Loucy (cell line): ENCODE results near the gene AGRN.
"Not testable (repeated sequence)": the region's sequence is repeated elsewhere in the genome, so short reads cannot be mapped to it uniquely, and the experiment has no call there.

ENCODE experiments used
- EZH2phosphoT487 ChIP-seq: fragments of 200-600 bp; IDR thresholded peaks from 2 replicates; pipeline ENCODE4 v1.6.1; 2018; ENCODE audit warnings: antibody characterized with exemption, mild to moderate bottlenecking, moderate library complexity, borderline replicate concordance
- TF ChIP-seq, protein P1 (sequence below): fragments of 200-600 bp; sonication (generic); conservative IDR thresholded peaks from 2 replicates; pipeline ENCODE4 v1.5.1; 2014; ENCODE audit warnings: mild to moderate bottlenecking, antibody characterized with exemption, low read length

DNA sequence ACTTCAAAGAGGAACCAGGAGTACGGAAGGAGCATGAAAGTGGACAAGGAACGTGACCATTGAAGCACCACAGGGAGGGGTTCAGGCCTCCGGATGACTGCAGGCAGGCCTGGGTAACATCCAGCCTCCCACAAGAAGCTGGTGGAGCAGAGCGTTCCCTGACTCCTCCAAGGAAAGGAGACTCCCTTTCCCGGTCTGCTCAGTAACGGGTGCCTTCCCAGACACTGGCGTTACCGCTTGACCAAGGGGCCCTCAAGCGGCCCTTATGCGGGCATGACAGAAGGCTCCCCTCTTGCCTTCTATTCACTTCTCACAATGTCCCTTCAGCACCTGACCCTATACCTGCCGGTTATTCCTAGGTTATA lies 46.0 kb downstream of the AGRN start:
- TF ChIP-seq, protein P1, sequence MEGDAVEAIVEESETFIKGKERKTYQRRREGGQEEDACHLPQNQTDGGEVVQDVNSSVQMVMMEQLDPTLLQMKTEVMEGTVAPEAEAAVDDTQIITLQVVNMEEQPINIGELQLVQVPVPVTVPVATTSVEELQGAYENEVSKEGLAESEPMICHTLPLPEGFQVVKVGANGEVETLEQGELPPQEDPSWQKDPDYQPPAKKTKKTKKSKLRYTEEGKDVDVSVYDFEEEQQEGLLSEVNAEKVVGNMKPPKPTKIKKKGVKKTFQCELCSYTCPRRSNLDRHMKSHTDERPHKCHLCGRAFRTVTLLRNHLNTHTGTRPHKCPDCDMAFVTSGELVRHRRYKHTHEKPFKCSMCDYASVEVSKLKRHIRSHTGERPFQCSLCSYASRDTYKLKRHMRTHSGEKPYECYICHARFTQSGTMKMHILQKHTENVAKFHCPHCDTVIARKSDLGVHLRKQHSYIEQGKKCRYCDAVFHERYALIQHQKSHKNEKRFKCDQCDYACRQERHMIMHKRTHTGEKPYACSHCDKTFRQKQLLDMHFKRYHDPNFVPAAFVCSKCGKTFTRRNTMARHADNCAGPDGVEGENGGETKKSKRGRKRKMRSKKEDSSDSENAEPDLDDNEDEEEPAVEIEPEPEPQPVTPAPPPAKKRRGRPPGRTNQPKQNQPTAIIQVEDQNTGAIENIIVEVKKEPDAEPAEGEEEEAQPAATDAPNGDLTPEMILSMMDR: not testable (repeated sequence)
- not testable (repeated sequence) for TF ChIP-seq EZH2phosphoT487
